GM21529 (cell line): Measurements from ENCODE around the gene MAEA.

Experiments
- ATAC-seq: cut with Tn5 transposase; IDR thresholded peaks from one replicate; pipeline ENCODE4 v1.9.1; 2021; ENCODE audit not compliant: unreplicated experiment

Gene MAEA

GRCh38 chr4:1249731-1250526, 39.8 kb upstream of the MAEA start:
- ATAC-seq: peak; percentile 7

- ATAC-seq: no peak
Measured at GRCh38 chr4:1250527-1250812, 39.2 kb upstream of the MAEA start.

DNA sequence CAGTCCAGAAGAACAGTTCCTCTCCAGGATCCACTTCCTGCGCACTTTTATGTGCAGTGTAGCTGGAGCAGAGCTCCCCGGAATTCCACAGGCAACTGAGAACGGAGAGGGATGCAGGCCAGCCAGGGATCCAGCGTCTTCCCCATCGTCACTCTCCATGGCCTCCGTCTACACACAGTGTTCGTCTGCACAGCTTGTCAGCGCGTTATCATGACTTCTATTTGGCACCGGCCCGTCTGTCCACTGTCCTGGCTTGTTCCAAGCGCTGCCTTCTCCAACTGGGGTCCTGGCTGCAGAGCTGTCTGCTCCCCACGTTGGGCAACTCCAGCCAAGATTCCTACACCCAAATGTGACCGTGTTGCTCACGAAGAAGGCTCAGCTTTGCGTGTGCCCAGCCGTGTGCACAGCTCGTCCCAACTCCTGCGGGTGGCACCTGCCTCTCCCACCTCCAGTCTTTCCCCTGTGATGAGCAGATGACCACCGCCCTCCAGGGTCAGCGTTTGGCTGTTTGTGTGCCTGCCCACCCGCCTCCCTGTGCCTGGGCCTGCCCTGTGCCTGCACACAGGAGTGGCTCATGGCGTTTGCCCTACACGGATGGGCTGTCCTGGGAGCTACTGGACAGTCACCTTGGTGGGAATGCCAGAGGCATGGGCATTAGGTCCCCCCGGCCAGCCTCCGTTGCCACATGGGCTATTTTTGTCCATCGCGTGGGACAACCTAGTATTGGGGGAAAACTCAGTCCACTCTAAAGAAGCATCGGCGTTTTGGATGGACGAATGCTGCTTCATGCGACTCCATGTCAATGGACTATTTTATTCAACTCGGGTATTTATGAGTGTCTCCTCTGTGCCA, 38.5 kb upstream of the MAEA start:
- ATAC-seq: no peak

DNA sequence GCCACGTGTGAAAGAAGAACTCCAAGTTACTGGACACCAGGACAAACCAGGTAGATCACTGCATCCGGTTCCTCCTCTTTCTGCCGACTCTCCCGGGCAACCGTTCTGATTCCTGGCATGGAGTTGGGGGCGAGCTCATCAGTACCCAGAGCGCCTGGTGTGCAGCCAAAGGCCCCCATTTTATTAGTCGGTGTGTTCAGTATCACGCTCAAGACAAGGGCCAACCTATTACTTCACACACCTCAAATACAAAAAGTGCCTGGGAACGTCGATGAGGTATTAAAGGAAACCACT, 38.0 kb upstream of the MAEA start:
- no peak for ATAC-seq

GRCh38 chr4:1252928-1253492, 36.7 kb upstream of the MAEA start:
- no peak for ATAC-seq

DNA sequence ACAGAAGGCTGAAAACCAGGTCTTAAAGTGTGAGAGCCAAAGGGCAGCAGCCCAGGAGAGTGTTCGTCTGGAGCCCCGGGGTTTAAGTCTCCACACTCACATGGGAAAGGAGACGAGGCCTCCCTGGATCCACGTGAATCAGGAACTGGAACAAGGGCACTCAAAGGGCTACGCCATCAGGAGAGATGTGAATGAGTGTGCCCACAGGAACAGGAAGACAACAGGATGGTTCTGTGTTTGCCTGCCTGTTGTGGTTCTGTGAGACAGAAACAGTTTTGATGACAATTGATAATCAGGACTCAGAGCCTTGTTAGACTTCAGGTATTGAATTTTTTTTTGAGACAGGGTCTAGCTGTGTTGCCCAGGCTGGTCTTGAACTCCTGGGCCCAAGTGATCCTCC, 35.9 kb upstream of the MAEA start:
- no peak for ATAC-seq

- ATAC-seq: no peak
Measured at GRCh38 chr4:1255151-1255550, 34.5 kb upstream of the MAEA start.

GRCh38 chr4:1255699-1256098, 34.0 kb upstream of the MAEA start:
- no peak for ATAC-seq

DNA sequence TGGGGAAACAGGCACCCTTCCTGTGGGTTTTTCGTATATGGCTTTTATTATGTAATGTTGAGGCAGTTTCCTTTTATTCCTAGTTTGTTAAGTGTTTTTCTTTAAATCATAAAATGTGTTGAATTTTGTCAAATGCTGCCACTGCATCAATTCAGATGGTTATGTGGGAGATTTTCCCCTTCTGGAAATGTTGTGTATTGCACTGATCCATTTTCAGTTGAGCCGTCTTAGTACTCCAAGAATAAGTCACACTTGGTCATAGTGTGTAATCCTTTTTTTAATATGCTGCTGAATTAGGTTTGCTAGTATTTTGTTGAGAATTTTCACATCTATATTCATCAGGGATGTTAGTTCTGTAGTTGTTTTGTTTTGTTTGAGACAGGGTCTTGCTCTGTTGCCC, 31.2 kb upstream of the MAEA start:
- no peak for ATAC-seq

- no peak for ATAC-seq
Measured at GRCh38 chr4:1259966-1260365, 29.7 kb upstream of the MAEA start.

DNA sequence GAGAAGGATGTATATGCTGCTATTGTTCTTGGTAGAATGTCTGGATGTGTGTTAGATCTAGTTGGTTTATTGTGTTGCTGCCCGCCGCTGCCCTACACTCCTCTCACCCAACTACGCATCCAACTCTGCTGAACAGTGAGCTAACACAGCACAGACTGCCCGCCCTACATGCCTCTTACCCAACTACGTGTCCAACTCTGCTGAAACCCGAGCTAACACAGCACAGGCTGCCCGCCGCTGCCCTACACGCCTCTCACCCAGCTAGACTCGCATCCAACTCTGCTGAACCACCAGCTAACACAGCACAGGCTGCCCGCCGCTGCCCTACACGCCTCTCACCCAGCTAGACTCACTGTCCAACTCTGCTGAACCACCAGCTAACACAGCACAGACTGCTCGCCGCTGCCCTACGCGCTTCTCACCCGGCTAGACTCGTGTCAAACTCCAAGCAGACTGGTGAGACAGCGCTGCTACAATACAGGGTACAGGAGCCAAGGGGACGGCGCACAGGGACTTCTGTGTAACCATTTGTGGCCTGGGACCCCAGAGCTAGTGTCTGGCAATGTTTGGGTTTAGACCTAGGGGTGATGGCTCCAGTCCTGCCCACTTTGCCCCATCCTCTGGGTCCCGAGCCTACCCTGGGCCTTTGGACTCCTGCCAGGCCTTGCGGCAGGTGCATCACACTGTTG, 29.1 kb upstream of the MAEA start:
- no peak for ATAC-seq

DNA sequence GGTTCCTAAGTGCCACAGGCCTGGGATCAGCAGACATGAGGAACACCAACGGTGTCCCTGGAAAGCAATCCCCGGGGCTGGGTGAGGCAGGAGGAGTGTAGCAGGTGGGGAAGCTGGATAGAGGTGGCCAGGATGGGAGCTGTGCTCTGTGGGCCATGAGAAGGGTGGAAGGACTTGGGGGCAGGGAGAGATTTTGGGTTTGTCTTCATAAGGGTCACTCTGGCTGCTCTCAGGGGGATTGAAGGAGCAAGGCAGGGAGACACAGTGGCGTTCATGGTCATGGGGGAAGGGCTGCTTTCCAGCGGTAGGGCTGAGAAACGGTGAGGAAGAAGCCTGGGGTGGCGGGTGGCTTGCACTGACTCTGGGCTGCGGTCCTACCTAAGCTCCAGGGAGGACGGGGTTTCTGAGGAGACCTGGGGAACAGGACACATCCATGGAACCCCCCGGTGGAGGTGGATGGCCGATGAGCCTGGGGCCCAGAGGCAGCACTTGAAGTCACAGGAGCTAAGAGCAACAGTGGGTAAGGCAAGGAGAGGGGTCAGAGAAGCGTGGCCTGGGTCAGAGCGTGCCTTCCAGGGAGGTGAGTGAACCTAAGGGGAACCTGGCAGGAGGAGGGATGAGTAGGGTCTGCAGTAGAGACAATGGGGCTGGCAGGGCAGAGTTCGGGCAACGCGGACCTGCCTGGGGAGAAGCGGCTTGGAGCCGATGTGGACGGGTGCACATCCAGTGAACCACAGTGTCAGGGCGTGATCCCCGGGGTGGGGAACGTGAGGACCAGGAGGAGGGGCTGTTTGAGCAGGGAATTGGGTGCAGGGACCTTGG, 28.4 kb upstream of the MAEA start:
- ATAC-seq: no peak

- ATAC-seq: no peak
Measured at GRCh38 chr4:1264942-1265341, 24.7 kb upstream of the MAEA start.

GRCh38 chr4:1265351-1265750, 24.3 kb upstream of the MAEA start:
- no peak for ATAC-seq

- no peak for ATAC-seq
Measured at GRCh38 chr4:1266881-1267763, 22.6 kb upstream of the MAEA start.

DNA sequence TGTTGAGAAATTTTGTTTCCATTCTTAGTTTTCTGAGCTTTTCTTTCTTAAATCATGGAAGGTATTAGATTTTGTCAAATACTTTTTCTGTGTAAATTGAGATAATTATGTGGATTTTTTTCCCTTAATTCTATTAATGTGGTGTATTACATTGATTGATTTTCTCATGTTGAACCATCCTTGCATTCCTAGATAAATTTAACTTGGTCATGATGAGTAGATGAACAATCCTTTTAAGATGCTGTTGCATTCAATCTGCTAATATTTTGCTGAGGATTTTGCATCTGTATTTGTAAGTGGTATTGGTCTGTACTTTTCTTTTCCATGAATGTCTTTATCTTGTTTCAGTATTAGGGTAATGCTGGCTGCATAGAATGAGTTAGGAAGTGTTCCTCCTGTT, 20.5 kb upstream of the MAEA start:
- ATAC-seq: no peak

DNA sequence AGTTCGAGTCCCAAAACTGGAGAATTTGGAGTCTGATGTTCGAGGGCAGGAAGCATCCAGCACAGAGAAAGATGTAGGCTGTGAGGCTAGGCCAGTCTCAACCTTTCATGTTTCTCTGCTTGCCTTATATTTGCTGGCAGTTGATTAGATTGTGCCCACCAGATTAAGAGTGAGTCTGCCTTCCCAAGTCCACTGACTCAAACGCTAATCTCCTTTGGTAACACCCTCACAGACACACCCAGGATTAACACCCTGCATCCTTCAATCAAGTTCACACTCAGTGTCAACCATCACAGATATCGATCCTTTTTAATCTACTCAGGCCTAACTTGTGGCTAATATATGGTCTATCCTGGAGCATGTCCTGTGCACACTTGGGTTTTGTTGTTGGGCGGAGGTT, 18.0 kb upstream of the MAEA start:
- no peak for ATAC-seq

- ATAC-seq: no peak
Measured at GRCh38 chr4:1274871-1275270, 14.8 kb upstream of the MAEA start.

GRCh38 chr4:1276984-1277383, 12.7 kb upstream of the MAEA start:
- ATAC-seq: no peak
